Mesendoderm (in vitro differentiated cells): ENCODE results near the gene EFL1.

ENCODE experiments used
- DNase-seq: peaks from one replicate; pipeline ENCODE4 v3.0.0; 2013
- H2AK5ac ChIP-seq: 2 replicates; pipeline ENCODE4 v1.6.1; 2013; ENCODE audit warnings: low read length, inconsistent platforms
- H2BK120ac ChIP-seq: 2 replicates; pipeline ENCODE4 v1.6.1; 2013; ENCODE audit warnings: low read depth, mild to moderate bottlenecking, low read length, moderate library complexity, mixed read lengths
- H2BK15ac ChIP-seq: replicated peaks from 2 replicates; pipeline ENCODE4 v1.6.1; 2013; ENCODE audit warnings: low read depth, mild to moderate bottlenecking, moderate library complexity
- H2BK5ac ChIP-seq: 2 replicates; pipeline ENCODE4 v1.6.1; 2013; ENCODE audit warnings: low read length, inconsistent platforms
- H3K18ac ChIP-seq: 2 replicates; pipeline ENCODE4 v1.6.1; 2013; ENCODE audit warnings: mild to moderate bottlenecking, low read length, mixed read lengths
- H3K23ac ChIP-seq: one replicate; pipeline ENCODE4 v1.6.1; 2013; ENCODE audit warnings: low read length
- H3K27ac ChIP-seq: 2 replicates; pipeline ENCODE4 v1.5.1; 2013; ENCODE audit warnings: low read depth, mild to moderate bottlenecking, inconsistent platforms, low read length, moderate library complexity
- H3K27me3 ChIP-seq: 2 replicates; pipeline ENCODE4 v1.6.1; 2013; ENCODE audit warnings: low read length, control low read depth, mild to moderate bottlenecking, inconsistent platforms; ENCODE audit not compliant: insufficient read depth, poor library complexity
- H3K36me3 ChIP-seq: 2 replicates; pipeline ENCODE4 v1.6.1; 2013; ENCODE audit warnings: low read length, inconsistent platforms; ENCODE audit not compliant: control insufficient read depth, insufficient read depth
- H3K4ac ChIP-seq: one replicate; pipeline ENCODE4 v1.6.1; 2013; ENCODE audit warnings: low read depth, mild to moderate bottlenecking, low read length, moderate library complexity
- H3K4me1 ChIP-seq: 2 replicates; pipeline ENCODE4 v1.6.1; 2013; ENCODE audit warnings: low read depth, low read length, inconsistent platforms; ENCODE audit not compliant: control insufficient read depth
- H3K4me2 ChIP-seq: 2 replicates; pipeline ENCODE4 v1.6.1; 2013; ENCODE audit warnings: low read length
- H3K4me3 ChIP-seq: 2 replicates; pipeline ENCODE4 v1.5.1; 2013; ENCODE audit warnings: mild to moderate bottlenecking, low read length
- H3K56ac ChIP-seq: one replicate; pipeline ENCODE4 v1.6.1; 2013; ENCODE audit warnings: low read length
- H3K79me1 ChIP-seq: 2 replicates; pipeline ENCODE4 v1.6.1; 2013; ENCODE audit warnings: low read length, inconsistent platforms
- H3K79me2 ChIP-seq: 2 replicates; pipeline ENCODE4 v1.6.1; 2013; ENCODE audit warnings: mild to moderate bottlenecking, low read length; ENCODE audit not compliant: control insufficient read depth, insufficient read depth
- H3K9ac ChIP-seq: 2 replicates; pipeline ENCODE4 v1.6.1; 2013; ENCODE audit warnings: low read length, inconsistent platforms
- H4K5ac ChIP-seq: one replicate; pipeline ENCODE4 v1.6.1; 2013; ENCODE audit warnings: low read length
- H4K8ac ChIP-seq: one replicate; pipeline ENCODE4 v1.6.1; 2013; ENCODE audit warnings: low read depth, mild to moderate bottlenecking, control low read depth, low read length, moderate library complexity
- WGBS: extraction: QIAGEN DNeasy Blood & Tissue Kit; methylation state at CpG from one replicate; pipeline ENCODE4 v1.1.7; 2013; ENCODE audit warnings: low lambda C conversion rate, missing lambda C conversion rate; ENCODE audit not compliant: insufficient coverage; ENCODE audit errors: extremely low coverage; 5-methylcytosine and 5-hydroxymethylcytosine counted together

The EFL1 gene

GRCh38 chr15:82184355-82184754, 78.2 kb downstream of the EFL1 start:
- H2BK5ac ChIP-seq: no peak overlapping the region
- H3K79me2 ChIP-seq: no peaks in the 10 kb centered on the region
- no peaks in the 10 kb centered on the region for H3K4me1 ChIP-seq
- no peak overlapping the region for H3K4me2 ChIP-seq
- H3K79me1 ChIP-seq: no peaks in the 10 kb centered on the region
- H3K4me3 ChIP-seq: no peak overlapping the region
- no peak overlapping the region for H3K23ac ChIP-seq
- H3K27me3 ChIP-seq: no peaks in the 10 kb centered on the region
- H3K36me3 ChIP-seq: no peaks in the 10 kb centered on the region
- no peak overlapping the region for H2AK5ac ChIP-seq
- no CpG with 5 or more reads among the region's 1 CpG for WGBS
- H3K27ac ChIP-seq: no peak overlapping the region
- DNase-seq: no peak
- no peak overlapping the region for H3K56ac ChIP-seq
- H2BK120ac ChIP-seq: no peak overlapping the region
- H4K5ac ChIP-seq: no peak overlapping the region
- no peak overlapping the region for H4K8ac ChIP-seq
- H3K18ac ChIP-seq: no peak overlapping the region
- no peak overlapping the region for H3K4ac ChIP-seq
- H3K9ac ChIP-seq: no peak overlapping the region
- no peak overlapping the region for H2BK15ac ChIP-seq

- H3K23ac ChIP-seq: no peak overlapping the region
- no peak overlapping the region for H3K4ac ChIP-seq
- no peak overlapping the region for H4K5ac ChIP-seq
- H2AK5ac ChIP-seq: no peak overlapping the region
- H3K56ac ChIP-seq: no peak overlapping the region
- H4K8ac ChIP-seq: no peak overlapping the region
- H3K36me3 ChIP-seq: no peaks in the 10 kb centered on the region
- no peaks in the 10 kb centered on the region for H3K4me1 ChIP-seq
- H3K18ac ChIP-seq: no peak overlapping the region
- H3K4me2 ChIP-seq: no peak overlapping the region
- H3K9ac ChIP-seq: no peak overlapping the region
- DNase-seq: no peak
- no peak overlapping the region for H2BK120ac ChIP-seq
- no peak overlapping the region for H2BK15ac ChIP-seq
- no peaks in the 10 kb centered on the region for H3K79me2 ChIP-seq
- no peaks in the 10 kb centered on the region for H3K27me3 ChIP-seq
- H2BK5ac ChIP-seq: no peak overlapping the region
- H3K79me1 ChIP-seq: no peaks in the 10 kb centered on the region
- no CpG with 5 or more reads among the region's 2 CpGs for WGBS
- no peak overlapping the region for H3K4me3 ChIP-seq
- H3K27ac ChIP-seq: no peak overlapping the region
Measured at GRCh38 chr15:82183121-82184031, 79.2 kb downstream of the EFL1 start.

GRCh38 chr15:82181371-82181770, 81.2 kb downstream of the EFL1 start:
- H2BK5ac ChIP-seq: no peak overlapping the region
- H3K27ac ChIP-seq: no peak overlapping the region
- no peaks in the 10 kb centered on the region for H3K27me3 ChIP-seq
- no peak overlapping the region for H3K23ac ChIP-seq
- H3K36me3 ChIP-seq: no peaks in the 10 kb centered on the region
- no CpG with 5 or more reads among the region's 2 CpGs for WGBS
- no peak overlapping the region for H3K18ac ChIP-seq
- H2BK15ac ChIP-seq: no peak overlapping the region
- no peak overlapping the region for H2AK5ac ChIP-seq
- no peak overlapping the region for H3K56ac ChIP-seq
- no peak overlapping the region for H3K4ac ChIP-seq
- no peak overlapping the region for H4K5ac ChIP-seq
- H3K9ac ChIP-seq: no peak overlapping the region
- H3K4me3 ChIP-seq: no peak overlapping the region
- no peaks in the 10 kb centered on the region for H3K4me1 ChIP-seq
- no peak overlapping the region for H3K4me2 ChIP-seq
- no peak overlapping the region for H2BK120ac ChIP-seq
- H3K79me1 ChIP-seq: no peaks in the 10 kb centered on the region
- H3K79me2 ChIP-seq: no peaks in the 10 kb centered on the region
- no peak overlapping the region for H4K8ac ChIP-seq
- DNase-seq: no peak

- no CpG with 5 or more reads among the region's 2 CpGs for WGBS
- no peaks in the 10 kb centered on the region for H3K79me2 ChIP-seq
- no peak overlapping the region for H2AK5ac ChIP-seq
- H3K4me3 ChIP-seq: no peak overlapping the region
- no peak overlapping the region for H3K9ac ChIP-seq
- H3K4me1 ChIP-seq: no peaks in the 10 kb centered on the region
- no peak overlapping the region for H3K56ac ChIP-seq
- no peaks in the 10 kb centered on the region for H3K79me1 ChIP-seq
- H2BK5ac ChIP-seq: no peak overlapping the region
- H3K4ac ChIP-seq: no peak overlapping the region
- no peak overlapping the region for H3K27ac ChIP-seq
- no peak overlapping the region for H4K8ac ChIP-seq
- no peak overlapping the region for H3K23ac ChIP-seq
- no peak overlapping the region for H2BK15ac ChIP-seq
- DNase-seq: no peak
- no peak overlapping the region for H2BK120ac ChIP-seq
- H3K4me2 ChIP-seq: no peak overlapping the region
- no peaks in the 10 kb centered on the region for H3K36me3 ChIP-seq
- H3K27me3 ChIP-seq: no peaks in the 10 kb centered on the region
- no peak overlapping the region for H4K5ac ChIP-seq
- H3K18ac ChIP-seq: no peak overlapping the region
Measured at GRCh38 chr15:82178061-82178460, 84.5 kb downstream of the EFL1 start.

- H2BK120ac ChIP-seq: no peak overlapping the region
- no peak overlapping the region for H3K4ac ChIP-seq
- H3K4me3 ChIP-seq: no peak overlapping the region
- DNase-seq: peak; percentile 5
- H4K8ac ChIP-seq: no peak overlapping the region
- no peak overlapping the region for H3K56ac ChIP-seq
- no peak overlapping the region for H3K27ac ChIP-seq
- H2BK15ac ChIP-seq: no peak overlapping the region
- no peaks in the 10 kb centered on the region for H3K4me1 ChIP-seq
- no peaks in the 10 kb centered on the region for H3K27me3 ChIP-seq
- H4K5ac ChIP-seq: no peak overlapping the region
- H3K79me2 ChIP-seq: no peaks in the 10 kb centered on the region
- no peak overlapping the region for H2AK5ac ChIP-seq
- no peak overlapping the region for H3K18ac ChIP-seq
- no peak overlapping the region for H3K23ac ChIP-seq
- H3K9ac ChIP-seq: no peak overlapping the region
- H2BK5ac ChIP-seq: no peak overlapping the region
- WGBS: no CpG with 5 or more reads among the region's 3 CpGs
- no peaks in the 10 kb centered on the region for H3K36me3 ChIP-seq
- H3K79me1 ChIP-seq: no peaks in the 10 kb centered on the region
- no peak overlapping the region for H3K4me2 ChIP-seq
Measured at GRCh38 chr15:82177291-82178010, 85.1 kb downstream of the EFL1 start.
